GM20000 (cell line): ENCODE measurements around the gene KXD1.
A peak's percentile ranks its signal among the peaks of the same experiment; 100 is the strongest.

Experiments
- DNase-seq: peaks from one replicate; pipeline ENCODE4 v3.0.0; 2012; ENCODE audit warnings: low spot score
- CTCF ChIP-seq: IDR thresholded peaks from 2 replicates; pipeline ENCODE4 v1.5.1; 2012; ENCODE audit warnings: mild to moderate bottlenecking, control low read depth; ENCODE audit errors: extremely low read depth, missing control alignments

The KXD1 gene

GRCh38 chr19:18593367-18594095 lies 35.9 kb downstream of the KXD1 start:
- DNase-seq: no peak
- TF ChIP-seq CTCF: no peak

GRCh38 chr19:18594096-18594823 lies 36.6 kb downstream of the KXD1 start:
- peak; percentile 94 for TF ChIP-seq CTCF
- DNase-seq: peak; percentile 96

- no peak for TF ChIP-seq CTCF
- DNase-seq: peak; percentile 64
Observed at GRCh38 chr19:18594824-18595373, 37.2 kb downstream of the KXD1 start.

GRCh38 chr19:18595475-18595874 lies 37.8 kb downstream of the KXD1 start:
- no peak for DNase-seq
- no peak for TF ChIP-seq CTCF

- no peak for TF ChIP-seq CTCF
- peak; percentile 65 for DNase-seq
Observed at GRCh38 chr19:18596752-18597157, 39.1 kb downstream of the KXD1 start.

DNA sequence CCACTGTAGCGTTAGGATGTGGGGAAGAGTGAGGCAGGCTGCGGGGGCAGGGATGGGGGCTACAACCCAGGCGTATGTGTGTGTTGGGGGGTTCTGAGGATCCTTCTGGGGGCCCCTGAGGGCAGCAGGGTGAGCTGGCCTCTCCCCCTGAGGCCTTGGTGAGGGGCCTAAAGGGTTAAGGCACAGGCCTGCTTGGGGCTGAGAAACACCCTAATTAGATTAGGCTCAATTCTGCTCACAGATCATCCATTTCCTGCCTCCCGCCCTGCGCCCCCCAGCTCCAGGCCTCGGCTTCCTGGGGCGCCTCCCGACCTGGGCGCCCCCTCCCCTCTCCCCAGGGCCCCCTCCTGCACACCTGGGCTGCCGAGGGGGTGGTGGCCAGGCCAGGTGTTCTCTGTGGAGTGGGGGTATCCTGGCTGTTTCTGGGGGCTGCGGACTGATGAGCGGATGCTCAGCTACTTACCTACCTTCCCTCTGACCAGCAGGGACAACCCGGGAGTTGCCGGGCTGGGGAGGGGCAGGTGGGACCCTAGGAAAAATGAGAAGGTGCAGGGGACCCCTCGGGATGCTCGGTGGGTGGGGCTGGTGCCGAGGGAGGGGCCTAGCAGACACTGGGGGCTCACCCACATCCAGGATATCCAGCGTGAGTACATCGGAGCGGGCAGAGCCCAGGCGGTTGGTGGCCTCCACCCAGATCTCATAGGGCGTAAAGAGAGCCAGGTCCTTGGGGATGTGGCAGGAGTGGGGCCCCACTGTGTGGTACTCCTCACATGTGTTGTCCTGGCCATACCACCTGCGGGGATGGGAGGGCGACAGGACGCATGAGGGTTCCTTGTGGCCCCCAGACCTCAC lies 40.4 kb downstream of the KXD1 start:
- DNase-seq: peak; percentile 17
- TF ChIP-seq CTCF: no peak
